Measurements from ENCODE around the gene CASP2.

DNA sequence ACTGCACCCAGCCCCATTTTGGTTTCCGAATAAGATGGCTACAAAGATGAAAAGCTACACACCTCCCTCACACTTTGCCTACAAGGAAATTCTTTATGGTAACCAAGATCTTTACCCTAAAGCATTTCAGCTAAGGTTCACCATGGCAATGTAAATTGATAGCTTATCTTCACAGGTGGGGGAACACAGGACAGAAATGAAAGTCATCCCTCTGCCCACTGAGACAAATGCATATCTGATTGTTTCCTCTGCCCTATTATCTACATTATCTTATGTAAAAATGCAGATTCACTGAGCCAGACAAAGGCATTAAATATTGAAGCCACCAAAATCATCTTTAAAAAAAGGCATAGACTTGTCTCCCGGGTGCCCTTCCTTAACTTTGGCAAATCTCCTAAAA lies 6.6 kb upstream of the CASP2 start:
- TF ChIP-seq, protein P1, sequence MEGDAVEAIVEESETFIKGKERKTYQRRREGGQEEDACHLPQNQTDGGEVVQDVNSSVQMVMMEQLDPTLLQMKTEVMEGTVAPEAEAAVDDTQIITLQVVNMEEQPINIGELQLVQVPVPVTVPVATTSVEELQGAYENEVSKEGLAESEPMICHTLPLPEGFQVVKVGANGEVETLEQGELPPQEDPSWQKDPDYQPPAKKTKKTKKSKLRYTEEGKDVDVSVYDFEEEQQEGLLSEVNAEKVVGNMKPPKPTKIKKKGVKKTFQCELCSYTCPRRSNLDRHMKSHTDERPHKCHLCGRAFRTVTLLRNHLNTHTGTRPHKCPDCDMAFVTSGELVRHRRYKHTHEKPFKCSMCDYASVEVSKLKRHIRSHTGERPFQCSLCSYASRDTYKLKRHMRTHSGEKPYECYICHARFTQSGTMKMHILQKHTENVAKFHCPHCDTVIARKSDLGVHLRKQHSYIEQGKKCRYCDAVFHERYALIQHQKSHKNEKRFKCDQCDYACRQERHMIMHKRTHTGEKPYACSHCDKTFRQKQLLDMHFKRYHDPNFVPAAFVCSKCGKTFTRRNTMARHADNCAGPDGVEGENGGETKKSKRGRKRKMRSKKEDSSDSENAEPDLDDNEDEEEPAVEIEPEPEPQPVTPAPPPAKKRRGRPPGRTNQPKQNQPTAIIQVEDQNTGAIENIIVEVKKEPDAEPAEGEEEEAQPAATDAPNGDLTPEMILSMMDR (IDR thresholded peaks at IDR 0.05; ENCODE audit: insufficient read depth, low read length, poor library complexity, severe bottlenecking) = no peak
- no peak for TF ChIP-seq EZH2phosphoT487 (conservative IDR thresholded peaks at IDR 0.05; ENCODE audit: low read length)

Data from SU-DHL-6 (cell line).